ENCODE results near the gene ESF1. TPM values are rescaled to one million over a fixed set of nuclear protein-coding genes. Genes with fewer than 3 reads are reported as not detected.

Gene ESF1
- total RNA-seq (2021; fragmentation: NEBNext Ultra II Directional; extraction: Animal tissue kit (Norgen Biotek cat#: 25700)) (31.1 and 32.9 TPM in 2 replicates), polyA plus RNA-seq (2011; rRNA removed) (0.78 and 1.1 TPM in 2 replicates), polyA minus RNA-seq (2011; rRNA and poly(A)+ RNA removed) (1.0 and 1.6 TPM in 2 replicates)
- polyA plus RNA-seq (2011; cell fraction: cytosol; rRNA removed): 7.6 TPM
- polyA plus RNA-seq (2011; cell fraction: nucleus; rRNA removed): 1.7 TPM
- polyA plus RNA-seq (2012, experiment 1 of 2): 24.4 to 52.6 TPM (median 24.9 TPM) in 4 replicates
- polyA plus RNA-seq (2012, experiment 2 of 2): 2.5 TPM
- 66.8 TPM for polyA plus RNA-seq (2013, experiment 1 of 2)
- polyA plus RNA-seq (2013, experiment 2 of 2): 62.3 TPM
- polyA minus RNA-seq (2011; cell fraction: cytosol; rRNA and poly(A)+ RNA removed): 6.8 TPM
- 8.6 TPM for polyA minus RNA-seq (2011; cell fraction: nucleus; rRNA and poly(A)+ RNA removed)
- long read RNA-seq, experiment 1, partial matches to known transcripts: 16 of 21 reads
- long read RNA-seq, experiment 1, other reads (novel, unspliced or antisense): 5 of 21 reads
- long read RNA-seq, experiment 2, partial matches to known transcripts: 24 of 30 reads
- long read RNA-seq, experiment 2, other reads (novel, unspliced or antisense): 6 of 30 reads

- Histone ChIP-seq H2AFZ (ENCODE audit: low read length) (peak within 1 kb of the TSS; percentile 83; the same call in 1 of the 2 replicates), H3K4me3 (ENCODE audit: extremely low read depth in 1 of 4, insufficient read depth in 2 of 4, low read depth in 3 of 4, low read length in 4 of 4) (peak within 1 kb of the TSS; percentile 73 to 97 (median 78)), H2BK5ac (ENCODE audit: low read depth, low read length) (peak within 1 kb of the TSS; percentile 83), H2BK120ac (replicated peaks; ENCODE audit: low read depth, low read length) (peak within 1 kb of the TSS; percentile 56), H3K27me3 (replicated peaks in 1 of 4; ENCODE audit: control insufficient read depth in 3 of 4, extremely low read depth in 1 of 4, insufficient read depth in 3 of 4, low read length in 3 of 4) (no peaks in the 10 kb centered on the region), H2BK20ac (ENCODE audit: low read length) (no peak within 1 kb of the TSS), H3K79me2 (ENCODE audit: control insufficient read depth in 1 of 2, insufficient read depth in 2 of 2, low read length in 2 of 2) (peaks cover 10 to 67% of the 10 kb centered on the region in 2 experiments), H2BK15ac (ENCODE audit: low read length) (no peak within 1 kb of the TSS), H3K18ac (ENCODE audit: extremely low read depth, low read length) (peak within 1 kb of the TSS; percentile 93), H3K27ac (ENCODE audit: low read depth, low read length) (peak within 1 kb of the TSS; percentile 84), H4K20me1 (replicated peaks in 1 of 2; ENCODE audit: control insufficient read depth in 1 of 2, insufficient read depth in 2 of 2, low read length in 2 of 2) (peaks cover 3 to 4% of the 10 kb centered on the region in 2 experiments), H3K36me3 (ENCODE audit: control insufficient read depth in 2 of 4, insufficient read depth in 4 of 4, low read length in 3 of 4) (peaks cover 2 to 42% (median 21%) of the 10 kb centered on the region in 4 experiments; a peak in 7 of 8 replicates), H4K91ac (replicated peaks; ENCODE audit: insufficient read length, low read length) (peak within 1 kb of the TSS; percentile 52), H4K8ac (ENCODE audit: extremely low read depth, insufficient read depth, low read length) (peak within 1 kb of the TSS; percentile 87; the same call in 1 of the 2 replicates), H3K79me1 (ENCODE audit: low read depth, low read length) (peaks cover 5% of the 10 kb centered on the region; the same call in 1 of the 2 replicates), H3K23ac (ENCODE audit: insufficient read length) (no peak within 1 kb of the TSS), H3K23me2 (ENCODE audit: low read depth, low read length) (peaks cover 3% of the 10 kb centered on the region; the same call in 1 of the 2 replicates), H3K4ac (replicated peaks; ENCODE audit: insufficient read length, low read depth, low read length) (peak within 1 kb of the TSS; percentile 16), H3K4me1 (replicated peaks in 1 of 4; ENCODE audit: control insufficient read depth in 3 of 4, insufficient read depth in 4 of 4, low read length in 3 of 4) (peaks cover 0 to 4% (median 1%) of the 10 kb centered on the region in 4 experiments; a peak in 2 of 7 replicates), H3K4me2 (ENCODE audit: insufficient read depth in 1 of 2, low read depth in 2 of 2, low read length in 2 of 2) (peak within 1 kb of the TSS; percentile 65 to 82), H3K56ac (replicated peaks; ENCODE audit: insufficient read length, low read depth, low read length) (peak within 1 kb of the TSS; percentile 62), H2BK12ac (ENCODE audit: low read depth, low read length) (peak within 1 kb of the TSS; percentile 77; the same call in 1 of the 2 replicates), H2AK5ac (ENCODE audit: low read depth, low read length) (no peak within 1 kb of the TSS), H3K9ac (replicated peaks in 1 of 4; ENCODE audit: extremely low read depth in 1 of 4, low read depth in 3 of 4, low read length in 3 of 4) (peak within 1 kb of the TSS; percentile 83 to 92 (median 88)), H3K14ac (ENCODE audit: insufficient read length) (no peak within 1 kb of the TSS), H4K5ac (ENCODE audit: insufficient read length, low read depth, low read length) (peak within 1 kb of the TSS; percentile 42), H3K9me3 (ENCODE audit: insufficient read depth in 2 of 2, low read depth in 1 of 2, low read length in 1 of 2) (no peaks in the 10 kb centered on the region)
- POLR2A ChIA-PET (ENCODE audit: partially characterized antibody): interaction anchor here (0.5 to 3.6 kb wide), 16 partner anchors 9 to 174 kb away, joined by 3 to 28 read pairs (median 4); no protein-coding TSS in a partner anchor
- DNase-seq (ENCODE audit: low read depth in 1 of 2, low spot score in 2 of 2) (peak; percentile 94 to 95), FAIRE-seq (peak; percentile 84)
- 2% methylated on average over 44 of the region's 54 CpGs; no CpG with 5 or more reads in 1 of the 2 experiments for WGBS, 2 experiments (ENCODE audit: extremely low coverage in 1 of 2, insufficient coverage in 1 of 2, insufficient read length in 1 of 2, insufficient replicate concordance in 2 of 2, low coverage in 1 of 2, low lambda C conversion rate in 2 of 2, missing lambda C conversion rate in 1 of 2)
- CTCF ChIA-PET (ENCODE audit: partially characterized antibody): interaction anchor here (0.6 to 2.6 kb wide), 7 partner anchors 9 to 174 kb away, joined by 3 to 12 read pairs (median 4); no protein-coding TSS in a partner anchor
- TF ChIP-seq BCL11A (IDR thresholded peaks at IDR 0.05; ENCODE audit: low read depth in 2 of 2, low read length in 2 of 2) (no peak), PHF8 (conservative IDR thresholded peaks at IDR 0.05; ENCODE audit: low read depth, low read length) (peak; percentile 92)
Measured at GRCh38 chr20:13784893-13785715, at the start of gene ESF1, which contains the start of gene NDUFAF5. Gene ESF1, minus strand, starts transcription at chr20:13784919. Its CDS starts 1,779 bp downstream, at chr20:13783140. Gene NDUFAF5, plus strand, starts transcription at chr20:13785028. Its CDS starts 41 bp downstream, at chr20:13785069.

Measured in H1 (cell line).